Activated naive CD4-positive, alpha-beta T cell treated with anti-CD3 and anti-CD28 coated beads for 36 hours (primary cell): ENCODE measurements around the gene GPR171. TPM values are rescaled to one million over a fixed set of nuclear protein-coding genes. Genes with fewer than 3 reads are reported as not detected.

Source experiments
- CTCF ChIA-PET: fragments of 350-600 bp; sonication (Branson Sonifier 250); formaldehyde crosslinking; loops from one replicate; lab custom pipeline; 2021; ENCODE audit warnings: antibody characterized with exemption; lab: Charles Lee
- DNase-seq: peaks from one replicate; pipeline ENCODE4 v3.0.0-alpha.2; 2020
- H3K27ac Mint-ChIP-seq: one replicate; pipeline ENCODE4 v1.8.0; 2021; ENCODE audit warnings: mild to moderate bottlenecking, mixed read lengths
- H3K27me3 Mint-ChIP-seq: one replicate; pipeline ENCODE4 v1.8.0; 2021; ENCODE audit warnings: low read depth, mixed read lengths
- H3K36me3 Mint-ChIP-seq: one replicate; pipeline ENCODE4 v1.8.0; 2021; ENCODE audit warnings: low read depth, mixed read lengths
- H3K4me1 Mint-ChIP-seq: one replicate; pipeline ENCODE4 v1.8.0; 2021; ENCODE audit warnings: low read depth, mixed read lengths
- H3K4me3 Mint-ChIP-seq: one replicate; pipeline ENCODE4 v1.8.0; 2021; ENCODE audit warnings: mild to moderate bottlenecking, moderate library complexity, mixed read lengths
- H3K9me3 Mint-ChIP-seq: one replicate; pipeline ENCODE4 v1.8.0; 2021; ENCODE audit warnings: mixed read lengths
- intact Hi-C: fragments of 100-400 bp; cut with micrococcal nuclease; formaldehyde crosslinking; loops from one replicate; pipeline ENCODE4 v1.15.1; 2023
- total RNA-seq, 2 experiments: library from RNA; stranded (reverse); gene quantifications; one replicate each; pipeline ENCODE4 v1.2.3, GENCODE V29; 2021

Gene GPR171
- total RNA-seq, 2 experiments from 2014 or later = 42.8 to 46.9 TPM

- no peak for DNase-seq
- Mint-ChIP-seq H3K4me3 (no peak overlapping the region), H3K4me1 (peaks cover 62% of the 10 kb centered on the region), H3K9me3 (peaks cover 2% of the 10 kb centered on the region), H3K36me3 (peaks cover 2% of the 10 kb centered on the region), H3K27ac (peak overlapping the region; percentile 62), H3K27me3 (no peaks in the 10 kb centered on the region)
- CTCF ChIA-PET = interaction anchor here (0.6 to 8.4 kb wide), 29 partner anchors 9 to 675 kb away, joined by 3 to 248 read pairs (median 9); partner anchors contain the start of gene P2RY14
- intact Hi-C loops = loop anchor here (1.0 to 10.0 kb wide), 7 partner anchors 16 to 690 kb away; partner anchors contain the start of gene MED12L
Observed at GRCh38 chr3:151227266-151227806, 24.3 kb upstream of the GPR171 start.

GRCh38 chr3:151226825-151227224 is 23.8 kb upstream of the GPR171 start:
- Mint-ChIP-seq H3K36me3 (peaks cover 5% of the 10 kb centered on the region), H3K9me3 (peaks cover 8% of the 10 kb centered on the region), H3K27ac (peak overlapping the region; percentile 73), H3K4me3 (no peak overlapping the region), H3K27me3 (no peaks in the 10 kb centered on the region), H3K4me1 (peaks cover 62% of the 10 kb centered on the region)
- CTCF ChIA-PET = interaction anchor here (0.6 to 8.4 kb wide), 21 partner anchors 9 to 675 kb away, joined by 3 to 248 read pairs (median 10); partner anchors contain the start of gene P2RY14
- intact Hi-C loops = loop anchor here (1.0 to 10.0 kb wide), 8 partner anchors 16 to 690 kb away; partner anchors contain the start of gene MED12L
- DNase-seq = no peak

DNA sequence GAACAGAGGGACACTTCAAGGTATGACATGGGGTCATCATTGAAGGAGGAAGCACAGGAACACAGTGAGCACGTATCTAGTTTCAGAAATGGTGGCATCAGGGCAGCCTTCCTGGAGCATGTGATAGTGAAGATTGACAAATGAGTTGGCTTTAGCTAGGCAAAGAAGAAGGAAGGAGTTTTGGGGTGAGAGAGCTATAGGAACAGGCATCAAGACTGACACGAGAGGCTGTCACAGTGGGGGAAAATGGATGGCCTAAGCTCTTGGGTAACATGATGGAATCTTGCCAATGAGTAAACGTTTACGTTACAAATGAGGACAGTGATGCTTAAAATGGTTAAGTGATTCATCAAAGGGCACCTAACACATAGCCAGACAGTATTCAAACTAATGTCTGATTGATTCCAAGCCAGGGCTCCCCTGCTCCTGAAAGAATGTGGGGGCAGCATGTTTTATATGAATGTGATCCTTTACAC is 23.1 kb upstream of the GPR171 start:
- CTCF ChIA-PET = interaction anchor here (0.7 to 8.4 kb wide), 12 partner anchors 8 to 101 kb away, joined by 3 to 248 read pairs (median 10); partner anchors contain the start of gene P2RY14
- H3K4me1 Mint-ChIP-seq = peaks cover 56% of the 10 kb centered on the region
- DNase-seq = peak; percentile 39

GRCh38 chr3:151225040-151225975 is 22.3 kb upstream of the GPR171 start:
- Mint-ChIP-seq H3K9me3 (peaks cover 18% of the 10 kb centered on the region), H3K36me3 (peaks cover 5% of the 10 kb centered on the region), H3K4me1 (peaks cover 48% of the 10 kb centered on the region), H3K4me3 (no peak overlapping the region), H3K27ac (peak overlapping the region; percentile 73), H3K27me3 (no peaks in the 10 kb centered on the region)
- intact Hi-C loops = loop anchor here (5.0 to 10.0 kb wide), 3 partner anchors 141 to 692 kb away; partner anchors contain the start of gene MED12L
- DNase-seq = no peak
- CTCF ChIA-PET = interaction anchor here (0.9 to 8.4 kb wide), 8 partner anchors 7 to 61 kb away, joined by 3 to 248 read pairs (median 22); partner anchors contain the start of gene P2RY14

More for the DNA sequence above, 23.1 kb upstream of the GPR171 start:
- intact Hi-C loops = loop anchor here (1.0 to 10.0 kb wide), 4 partner anchors 35 to 691 kb away; partner anchors contain the start of gene MED12L
- H3K27me3 Mint-ChIP-seq = no peaks in the 10 kb centered on the region
- peaks cover 5% of the 10 kb centered on the region for H3K36me3 Mint-ChIP-seq
- H3K27ac Mint-ChIP-seq = peak overlapping the region; percentile 73
- H3K4me3 Mint-ChIP-seq = no peak overlapping the region
- H3K9me3 Mint-ChIP-seq = peaks cover 11% of the 10 kb centered on the region

- Mint-ChIP-seq H3K27ac (no peak overlapping the region), H3K4me1 (peaks cover 46% of the 10 kb centered on the region), H3K36me3 (peaks cover 5% of the 10 kb centered on the region), H3K9me3 (peaks cover 18% of the 10 kb centered on the region), H3K27me3 (no peaks in the 10 kb centered on the region), H3K4me3 (no peak overlapping the region)
- DNase-seq = no peak
- intact Hi-C loops = loop anchor here (10.0 kb wide), 2 partner anchors 140 to 430 kb away; partner anchors contain the start of gene MED12L
- CTCF ChIA-PET = interaction anchor here (0.9 to 8.4 kb wide), 6 partner anchors 6 to 62 kb away, joined by 3 to 248 read pairs (median 63); partner anchors contain the start of gene P2RY14
Observed at GRCh38 chr3:151224268-151224866, 21.4 kb upstream of the GPR171 start.

GRCh38 chr3:151219056-151219455 is 16.0 kb upstream of the GPR171 start:
- CTCF ChIA-PET = interaction anchor here (0.7 to 4.4 kb wide), 4 partner anchors 8 to 107 kb away, joined by 3 to 30 read pairs (median 4); no protein-coding TSS in a partner anchor
- Mint-ChIP-seq H3K27ac (no peak overlapping the region), H3K4me1 (peaks cover 21% of the 10 kb centered on the region), H3K27me3 (no peaks in the 10 kb centered on the region), H3K36me3 (peaks cover 5% of the 10 kb centered on the region), H3K9me3 (peaks cover 18% of the 10 kb centered on the region), H3K4me3 (no peak overlapping the region)
- no peak for DNase-seq
- intact Hi-C loops = loop anchor here (1.0 kb wide), 1 partner anchor 9 kb away; no protein-coding TSS in a partner anchor

GRCh38 chr3:151218136-151218535 is 15.1 kb upstream of the GPR171 start:
- Mint-ChIP-seq H3K27me3 (no peaks in the 10 kb centered on the region), H3K27ac (no peak overlapping the region), H3K36me3 (peaks cover 5% of the 10 kb centered on the region), H3K9me3 (peaks cover 18% of the 10 kb centered on the region), H3K4me3 (no peak overlapping the region), H3K4me1 (peaks cover 22% of the 10 kb centered on the region)
- CTCF ChIA-PET = interaction anchor here (0.7 to 4.4 kb wide), 3 partner anchors 9 to 60 kb away, joined by 3 to 30 read pairs (median 8); partner anchors contain the start of gene P2RY14
- intact Hi-C loops = no loop called here
- no peak for DNase-seq

- Mint-ChIP-seq H3K27ac (no peak overlapping the region), H3K27me3 (no peaks in the 10 kb centered on the region), H3K36me3 (no peaks in the 10 kb centered on the region), H3K4me3 (no peak overlapping the region), H3K4me1 (peaks cover 22% of the 10 kb centered on the region), H3K9me3 (peaks cover 11% of the 10 kb centered on the region)
- CTCF ChIA-PET = interaction anchor here (1.8 to 4.4 kb wide), 3 partner anchors 9 to 49 kb away, joined by 7 to 30 read pairs (median 8); no protein-coding TSS in a partner anchor
- no peak for DNase-seq
- intact Hi-C loops = no loop called here
Observed at GRCh38 chr3:151216641-151217607, 13.9 kb upstream of the GPR171 start.

GRCh38 chr3:151214459-151214858 is 11.4 kb upstream of the GPR171 start:
- H3K36me3 Mint-ChIP-seq = no peaks in the 10 kb centered on the region
- no peaks in the 10 kb centered on the region for H3K9me3 Mint-ChIP-seq
- intact Hi-C loops = no loop called here
- CTCF ChIA-PET = interaction anchor here (1.0 to 1.2 kb wide), 2 partner anchors 10 to 46 kb away, joined by 3 to 4 read pairs; no protein-coding TSS in a partner anchor
- H3K4me1 Mint-ChIP-seq = peaks cover 39% of the 10 kb centered on the region
- no peak for DNase-seq
- H3K4me3 Mint-ChIP-seq = no peak overlapping the region
- no peaks in the 10 kb centered on the region for H3K27me3 Mint-ChIP-seq
- no peak overlapping the region for H3K27ac Mint-ChIP-seq

DNA sequence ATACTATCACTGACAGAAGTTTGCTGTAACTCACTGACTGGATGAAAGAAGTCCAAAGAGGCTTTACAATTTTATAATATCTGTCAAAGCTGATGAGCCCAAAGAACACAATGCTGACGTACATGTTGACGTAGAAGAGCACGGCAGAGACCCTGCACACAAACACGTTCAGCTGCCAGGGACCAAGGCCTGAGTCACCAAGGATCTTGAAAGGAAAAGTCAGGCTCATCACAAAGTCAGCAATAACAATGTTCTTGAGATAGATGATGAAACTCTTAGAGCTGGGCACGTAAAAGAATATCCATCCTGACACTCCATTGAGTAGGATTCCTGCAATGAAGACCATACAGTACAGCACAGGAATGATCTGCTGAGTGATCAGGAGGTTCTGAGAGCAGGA is 10.9 kb upstream of the GPR171 start:
- Mint-ChIP-seq H3K4me1 (peaks cover 39% of the 10 kb centered on the region), H3K36me3 (no peaks in the 10 kb centered on the region), H3K27me3 (no peaks in the 10 kb centered on the region), H3K4me3 (no peak overlapping the region), H3K9me3 (no peaks in the 10 kb centered on the region), H3K27ac (no peak overlapping the region)
- CTCF ChIA-PET = interaction anchor here (1.2 kb wide), 1 partner anchor 45 kb away, joined by 3 read pairs; no protein-coding TSS in a partner anchor
- intact Hi-C loops = no loop called here
- DNase-seq = no peak
